Measurements from ENCODE around the gene CISD3.
A peak's percentile ranks its signal among the peaks of the same experiment; 100 is the strongest.

DNA sequence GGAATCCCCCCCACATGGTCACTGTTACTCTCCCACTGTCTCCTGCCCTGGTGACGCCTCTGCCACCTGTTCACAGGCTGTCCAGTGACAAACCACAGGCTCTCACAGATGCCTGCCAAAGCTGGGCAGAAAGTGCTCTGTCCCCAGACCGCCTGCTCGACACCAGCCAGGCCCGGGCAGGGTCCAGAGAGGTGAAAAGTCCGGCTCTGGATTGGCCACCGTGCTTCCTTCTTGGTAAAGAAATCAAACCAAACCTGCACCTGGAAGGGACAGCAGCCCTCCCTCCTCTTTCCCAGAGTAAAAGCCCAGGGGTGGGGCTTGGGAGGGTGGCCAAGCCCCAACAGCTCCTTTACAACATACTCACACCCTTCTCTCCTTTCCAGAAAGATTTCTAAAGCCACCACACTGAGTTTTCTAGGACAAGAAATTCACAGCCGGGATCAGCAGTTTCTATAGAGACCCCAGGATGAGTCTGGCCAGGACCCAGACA lies 11.8 kb downstream of the CISD3 start:
- TF ChIP-seq POLR2A (IDR thresholded peaks at IDR 0.05) = peak in 1 of 2 donors; percentile 28
- TF ChIP-seq, protein P1, sequence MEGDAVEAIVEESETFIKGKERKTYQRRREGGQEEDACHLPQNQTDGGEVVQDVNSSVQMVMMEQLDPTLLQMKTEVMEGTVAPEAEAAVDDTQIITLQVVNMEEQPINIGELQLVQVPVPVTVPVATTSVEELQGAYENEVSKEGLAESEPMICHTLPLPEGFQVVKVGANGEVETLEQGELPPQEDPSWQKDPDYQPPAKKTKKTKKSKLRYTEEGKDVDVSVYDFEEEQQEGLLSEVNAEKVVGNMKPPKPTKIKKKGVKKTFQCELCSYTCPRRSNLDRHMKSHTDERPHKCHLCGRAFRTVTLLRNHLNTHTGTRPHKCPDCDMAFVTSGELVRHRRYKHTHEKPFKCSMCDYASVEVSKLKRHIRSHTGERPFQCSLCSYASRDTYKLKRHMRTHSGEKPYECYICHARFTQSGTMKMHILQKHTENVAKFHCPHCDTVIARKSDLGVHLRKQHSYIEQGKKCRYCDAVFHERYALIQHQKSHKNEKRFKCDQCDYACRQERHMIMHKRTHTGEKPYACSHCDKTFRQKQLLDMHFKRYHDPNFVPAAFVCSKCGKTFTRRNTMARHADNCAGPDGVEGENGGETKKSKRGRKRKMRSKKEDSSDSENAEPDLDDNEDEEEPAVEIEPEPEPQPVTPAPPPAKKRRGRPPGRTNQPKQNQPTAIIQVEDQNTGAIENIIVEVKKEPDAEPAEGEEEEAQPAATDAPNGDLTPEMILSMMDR (IDR thresholded peaks at IDR 0.05 in 4 of 5, conservative IDR thresholded peaks at IDR 0.05 in 1 of 5) = no peak

Data from gastrocnemius medialis (tissue), 4 donors.